K562 (cell line): ENCODE results near the gene BIK. TPM values are rescaled to one million over a fixed set of nuclear protein-coding genes. Genes with fewer than 3 reads are reported as not detected.
"Not testable (repeated sequence)": the region's sequence is repeated elsewhere in the genome, so short reads cannot be mapped to it uniquely, and the experiment has no call there.

ENCODE experiments used
- ATAC-seq: fragments of 200-7000 bp; cut with Tn5 transposase; 3 replicates; pipeline ENCODE4 v1.9.1; 2020; ENCODE audit warnings: moderate library complexity
- BruUV-seq: library from RNA; stranded (reverse); fragments of 400-500 nt; replicated peaks from 2 replicates; lab custom pipeline; 2021; lab: Mats Ljungman, UMichigan
- CTCF ChIA-PET: fragments of 300-600 bp; formaldehyde crosslinking; extraction: SDS; loops from one replicate; lab custom pipeline; 2021; ENCODE audit warnings: low intra/inter-chr PET ratio; lab: Yijun Ruan, JAX
- POLR2A ChIA-PET: fragments of 300-600, 350-650 bp; sonication (Branson Sonifier 250); formaldehyde crosslinking; extraction: SDS; loops from one replicate; lab custom pipeline; 2021; ENCODE audit warnings: antibody characterized with exemption, inconsistent platforms; lab: Yijun Ruan, JAX
- DNase-seq, 4 experiments: peaks; one replicate each; pipeline versions ENCODE4 v3.0.0 to v3.0.0-alpha.2; 2011 to 2018; ENCODE audit warnings: low spot score in 3 of 4, mixed read lengths in 3 of 4; ENCODE audit errors: extremely low read depth in 1 of 4
- FAIRE-seq: peaks from 2 replicates; lab custom pipeline; 2011; peaks lifted over from hg19 to GRCh38; lab: Jason Lieb, UNC
- H2AFZ ChIP-seq: 2 replicates; pipeline ENCODE4 v1.6.0; 2011; ENCODE audit warnings: low read depth, low read length, control low read depth, inconsistent platforms
- H3K27ac ChIP-seq: fragments of 200-600 bp; 3 replicates; pipeline ENCODE4 v1.8.0; 2011; ENCODE audit warnings: low read depth, mild to moderate bottlenecking, control low read depth, inconsistent platforms, low read length, moderate library complexity, mixed read lengths; ENCODE audit errors: extremely low read depth
- H3K27me3 ChIP-seq, 2 experiments: fragments of 300-600 bp in 1 of 2; 2 replicates in 1 of 2; 3 replicates in 1 of 2; pipeline versions ENCODE4 v1.6.0 to v1.8.0; 2011; ENCODE audit warnings: inconsistent platforms in 2 of 2, low read length in 2 of 2, mild to moderate bottlenecking in 1 of 2, mixed read lengths in 1 of 2, moderate library complexity in 1 of 2; ENCODE audit not compliant: control insufficient read depth in 2 of 2, insufficient read depth in 2 of 2
- H3K36me3 ChIP-seq: fragments of 300-600 bp; 3 replicates; pipeline ENCODE4 v1.8.0; 2011; ENCODE audit warnings: mild to moderate bottlenecking, low read length, inconsistent platforms; ENCODE audit not compliant: control insufficient read depth, insufficient read depth
- H3K4me1 ChIP-seq, 2 experiments: fragments of 200-600 bp in 1 of 2; replicated peaks in 1 of 2; 2 replicates in 1 of 2; 3 replicates in 1 of 2; pipeline versions ENCODE4 v1.5.1 to v1.8.0; 2011; ENCODE audit warnings: inconsistent platforms in 2 of 2, low read length in 2 of 2, mild to moderate bottlenecking in 1 of 2, mixed read lengths in 1 of 2, moderate library complexity in 1 of 2; ENCODE audit not compliant: control insufficient read depth in 2 of 2, insufficient read depth in 2 of 2
- H3K4me2 ChIP-seq: 2 replicates; pipeline ENCODE4 v1.6.1; 2011; ENCODE audit warnings: low read length, control low read depth, inconsistent platforms, mixed read lengths; ENCODE audit not compliant: insufficient read depth
- H3K4me3 ChIP-seq: fragments of 200-600 bp; sonication (generic), shearing (Covaris generic); 2 replicates; pipeline ENCODE4 v1.5.1; 2016; ENCODE audit warnings: control low read depth, inconsistent platforms
- H3K79me2 ChIP-seq: fragments of 200-600 bp; 3 replicates; pipeline ENCODE4 v1.8.0; 2011; ENCODE audit warnings: low read length, inconsistent platforms; ENCODE audit not compliant: control insufficient read depth, insufficient read depth
- H3K9ac ChIP-seq, 2 experiments: 2 replicates each; pipeline versions ENCODE4 v1.6.0 to v1.6.1; 2011; ENCODE audit warnings: low read depth in 2 of 2, low read length in 2 of 2, control low read depth in 1 of 2, inconsistent platforms in 1 of 2, mild to moderate bottlenecking in 1 of 2, mixed read lengths in 1 of 2; ENCODE audit not compliant: insufficient read depth in 1 of 2
- H3K9me1 ChIP-seq: one replicate; pipeline ENCODE4 v1.6.0; 2011; ENCODE audit warnings: inconsistent platforms, mild to moderate bottlenecking, low read length, moderate library complexity; ENCODE audit not compliant: control insufficient read depth, insufficient read depth
- H3K9me3 ChIP-seq: replicated peaks from 2 replicates; pipeline ENCODE4 v1.5.1; 2011; ENCODE audit warnings: low read depth, low read length, inconsistent platforms; ENCODE audit not compliant: control insufficient read depth, insufficient read depth
- H4K20me1 ChIP-seq: replicated peaks from 2 replicates; pipeline ENCODE4 v1.6.1; 2011; ENCODE audit warnings: low read length, inconsistent platforms, mixed read lengths; ENCODE audit not compliant: control insufficient read depth, insufficient read depth
- ATF1 ChIP-seq, 2 experiments: fragments of 450-650 bp in 1 of 2; IDR thresholded peaks; 2 replicates each; pipeline ENCODE4 v1.6.1; 2016; ENCODE audit warnings: missing compliant biosample characterization in 1 of 2, missing genetic modification characterization in 1 of 2
- DPF2 ChIP-seq: fragments of 450-650 bp; IDR thresholded peaks from 2 replicates; pipeline ENCODE4 v1.6.1; 2016
- MAFF ChIP-seq: IDR thresholded peaks from 2 replicates; pipeline ENCODE4 v1.6.1; 2012; ENCODE audit warnings: low read length, improper control_type of control experiment
- MEIS2 ChIP-seq: fragments of 450-650 bp; IDR thresholded peaks from 2 replicates; pipeline ENCODE4 v1.6.1; 2014; ENCODE audit warnings: mild to moderate bottlenecking; ENCODE audit not compliant: partially characterized antibody
- MGA ChIP-seq: fragments of 450-650 bp; IDR thresholded peaks from 2 replicates; pipeline ENCODE4 v1.6.1; 2016; ENCODE audit warnings: mild to moderate bottlenecking, moderate library complexity
- MYNN ChIP-seq, 2 experiments: sonication (generic); formaldehyde crosslinking in 1 of 2; IDR thresholded peaks; 2 replicates each; pipeline versions ENCODE4 v1.5.0 to v1.6.1; 2016 to 2020; ENCODE audit warnings: antibody characterized with exemption in 1 of 2, missing genetic modification reagents in 1 of 2
- SMARCE1 ChIP-seq: fragments of 450-650 bp; IDR thresholded peaks from 2 replicates; pipeline ENCODE4 v1.7.1; 2016; ENCODE audit warnings: mild to moderate bottlenecking
- TAF9B ChIP-seq: fragments of 450-650 bp; IDR thresholded peaks from 2 replicates; pipeline ENCODE4 v1.6.1; 2018; ENCODE audit warnings: mild to moderate bottlenecking; ENCODE audit not compliant: partially characterized antibody
- VEZF1 ChIP-seq: fragments of 200-800 bp; sonication (Bioruptor generic); IDR thresholded peaks from 2 replicates; pipeline ENCODE4 v1.6.1; 2017; ENCODE audit warnings: missing genetic modification characterization, missing compliant biosample characterization
- WGBS: fragments of 100-300 bp; shearing (Covaris generic); methylation state at CpG from one replicate; pipeline ENCODE4 v1.1.6; 2016; ENCODE audit warnings: low coverage, mixed read lengths; ENCODE audit not compliant: insufficient coverage; ENCODE audit errors: missing lambda C conversion rate; 5-methylcytosine and 5-hydroxymethylcytosine counted together
- in situ Hi-C: fragments of 300-500 bp; cut with MboI; formaldehyde crosslinking; loops from 4 replicates; pipeline ENCODE4 v1.15.0; 2018; ENCODE audit warnings: inconsistent platforms, mixed read lengths
- intact Hi-C: fragments of 100-400 bp; cut with micrococcal nuclease; formaldehyde crosslinking; loops from 2 replicates; pipeline ENCODE4 v1.14.2; 2022
- polyA plus RNA-seq, 8 experiments: library from polyadenylated mRNA; depleted of rRNA in 4 of 8; stranded (reverse) in 5 of 8; unstranded in 3 of 8; fragments of >200 nt; fragmentation: Nextera tagmentation in 2 of 8; fragmentation: Illumina TruSeq in 1 of 8; extraction: Ambion mirVana in 2 of 8; extraction: Trizol in 1 of 8; gene quantifications; 2 replicates each; pipeline versions ENCODE4 v1.2.1 to v1.2.3, GENCODE V29; 2011 to 2014; ENCODE audit warnings: inconsistent platforms in 1 of 8, missing spikeins in 1 of 8
- total RNA-seq, 7 experiments: library from RNA; depleted of rRNA in 6 of 7; stranded (reverse); fragments of >200 nt in 6 of 7; fragmentation: Illumina TruSeq in 2 of 7; extraction: Trizol in 2 of 7; gene quantifications; 2 replicates each; pipeline versions ENCODE4 v1.2.1 to v1.2.3, GENCODE V29; 2011 to 2021; ENCODE audit warnings: low replicate concordance in 1 of 7

BIK gene
- total and polyA plus RNA-seq, 9 of the 15 experiments (the other 6 are each of a cell fraction or from before 2014, with no cell fraction given), result 0.08 to 0.23 (median 0.18) TPM; not detected in 4

- H3K4me3 ChIP-seq; H3K9me3 ChIP-seq; intact Hi-C loops; H3K27me3 ChIP-seq; H3K79me2 ChIP-seq; BruUV-seq; H3K36me3 ChIP-seq; H4K20me1 ChIP-seq; H3K9me1 ChIP-seq; CTCF ChIA-PET; in situ Hi-C loops; TF ChIP-seq ATF1, MYNN (CRISPR knock-in tag; IDR thresholded peaks at IDR 0.05): not testable (repeated sequence)
- ATAC-seq (peak; percentile 80), FAIRE-seq (peak; percentile 91), DNase-seq (peak; percentile 53 to 91 (median 55))
- peak overlapping the region; percentile 82 for H2AFZ ChIP-seq
- POLR2A ChIA-PET, result interaction anchor here (0.6 kb wide), 2 partner anchors 28 to 47 kb away, joined by 4 read pairs; partner anchors contain the start of gene TSPO
- H3K4me1 ChIP-seq, result peaks cover 19 to 25% of the 10 kb centered on the region in 2 experiments; a peak in 4 of 5 replicates
- peak overlapping the region; percentile 85 for H3K27ac ChIP-seq
- 3% methylated on average over 14 of the region's 15 CpGs for WGBS
- H3K4me2 ChIP-seq, result peak overlapping the region; percentile 58
- H3K9ac ChIP-seq, result peak overlapping the region; percentile 31 to 61; a peak in 3 of 4 replicates
- TF ChIP-seq MEIS2, result peak; percentile 74
- TF ChIP-seq SMARCE1, result peak; percentile 54; the same call in 1 of the 2 replicates
- peak; percentile 53 for TF ChIP-seq VEZF1 (CRISPR knock-in tag)
- peak; percentile 96 for TF ChIP-seq MAFF
- peak; percentile 71 for TF ChIP-seq TAF9B
- peak; percentile 58; the same call in 1 of the 2 replicates for TF ChIP-seq ATF1 (tag; IDR thresholded peaks at IDR 0.05)
- TF ChIP-seq DPF2, result peak; percentile 83
- TF ChIP-seq MGA, result peak; percentile 52
- peak; percentile 48; the same call in 1 of the 2 replicates for TF ChIP-seq MYNN (IDR thresholded peaks at IDR 0.05)
These were observed 6.4 kb upstream of the BIK start for GRCh38 chr22:43104056-43104625.
